OCI-LY7 (cell line): ENCODE data around the gene ARHGAP19. TPM values are rescaled to one million over a fixed set of nuclear protein-coding genes. Genes with fewer than 3 reads are reported as not detected.
A peak's percentile ranks its signal among the peaks of the same experiment; 100 is the strongest.

ENCODE experiments used
- BruUV-seq: library from RNA; stranded (reverse); fragments of 400-500 nt; replicated peaks from 2 replicates; lab custom pipeline; 2021; lab: Mats Ljungman, UMichigan
- CTCF ChIA-PET: fragments of 300-600 bp; sonication (Branson Sonifier 250); formaldehyde crosslinking; loops from one replicate; lab custom pipeline; 2022; ENCODE audit warnings: antibody characterized with exemption; ENCODE audit not compliant: unreplicated experiment; lab: Charles Lee
- POLR2A ChIA-PET: fragments of 300-600 bp; sonication (Branson Sonifier 250); formaldehyde crosslinking; loops from one replicate; lab custom pipeline; 2022; ENCODE audit warnings: antibody characterized with exemption; lab: Charles Lee
- DNase-seq: peaks from one replicate; pipeline ENCODE4 v3.0.0-alpha.2; 2015; ENCODE audit warnings: low spot score
- H2AFZ ChIP-seq: fragments of 200-600 bp; sonication (generic), shearing (Covaris generic); 2 replicates; pipeline ENCODE4 v1.6.1; 2014; ENCODE audit warnings: mild to moderate bottlenecking, antibody characterized with exemption, low read length, moderate library complexity
- H3K27ac ChIP-seq: fragments of 200-600 bp; sonication (generic); 2 replicates; pipeline ENCODE4 v1.5.1; 2014; ENCODE audit warnings: mixed run types, low read depth, mild to moderate bottlenecking, moderate library complexity, low read length, inconsistent platforms; ENCODE audit not compliant: poor library complexity, severe bottlenecking
- H3K36me3 ChIP-seq: fragments of 200-600 bp; sonication (generic); 2 replicates; pipeline ENCODE4 v1.6.1; 2014; ENCODE audit warnings: mild to moderate bottlenecking, antibody characterized with exemption, low read length, moderate library complexity, mixed read lengths; ENCODE audit not compliant: insufficient read depth
- H3K4me1 ChIP-seq: fragments of 200-600 bp; sonication (generic); 2 replicates; pipeline ENCODE4 v1.5.1; 2014; ENCODE audit warnings: mild to moderate bottlenecking, low read length; ENCODE audit not compliant: insufficient read depth, poor library complexity, severe bottlenecking
- H3K4me2 ChIP-seq: fragments of 200-600 bp; sonication (generic); 2 replicates; pipeline ENCODE4 v1.6.1; 2014; ENCODE audit warnings: mild to moderate bottlenecking, low read length
- H3K4me3 ChIP-seq: fragments of 200-600 bp; sonication (generic); 2 replicates; pipeline ENCODE4 v1.5.1; 2014; ENCODE audit warnings: mild to moderate bottlenecking, low read depth, low read length; ENCODE audit not compliant: poor library complexity, severe bottlenecking
- H3K79me2 ChIP-seq: fragments of 200-600 bp; sonication (generic); 2 replicates; pipeline ENCODE4 v1.6.1; 2016; ENCODE audit warnings: low read depth, mild to moderate bottlenecking, low read length, moderate library complexity, mixed read lengths; ENCODE audit not compliant: insufficient read depth
- H3K9me2 ChIP-seq: fragments of 200-600 bp; sonication (generic); 2 replicates; pipeline ENCODE4 v1.6.1; 2016; ENCODE audit warnings: mild to moderate bottlenecking, low read length, mixed read lengths; ENCODE audit not compliant: insufficient read depth
- H3K9me3 ChIP-seq: fragments of 200-600 bp; sonication (generic); 2 replicates; pipeline ENCODE4 v1.6.1; 2014; ENCODE audit warnings: mild to moderate bottlenecking, mixed run types, low read length, mixed read lengths
- H4K20me1 ChIP-seq: fragments of 200-600 bp; sonication (generic); 2 replicates; pipeline ENCODE4 v1.6.1; 2014; ENCODE audit warnings: mild to moderate bottlenecking, antibody characterized with exemption, low read length, moderate library complexity, mixed read lengths; ENCODE audit not compliant: insufficient read depth
- CTCF ChIP-seq: fragments of 200-600 bp; sonication (generic); conservative IDR thresholded peaks from 2 replicates; pipeline ENCODE4 v1.5.1; 2014; ENCODE audit warnings: mild to moderate bottlenecking, antibody characterized with exemption, low read length, moderate library complexity, mixed read lengths
- EZH2phosphoT487 ChIP-seq: fragments of 200-600 bp; sonication (generic); IDR thresholded peaks from 2 replicates; pipeline ENCODE4 v1.6.1; 2018; ENCODE audit warnings: low read depth, borderline replicate concordance, mild to moderate bottlenecking, mixed run types, antibody characterized with exemption, low read length, moderate library complexity, mixed read lengths
- intact Hi-C: fragments of 100-400 bp; cut with micrococcal nuclease; formaldehyde crosslinking; loops from one replicate; pipeline ENCODE4 v1.10.0; 2022; ENCODE audit not compliant: unreplicated experiment
- total RNA-seq, 2 experiments: library from RNA; depleted of rRNA in 1 of 2; stranded (reverse); fragments of >200 nt in 1 of 2; shearing (Covaris generic) in 1 of 2; gene quantifications; 2 replicates each; pipeline ENCODE4 v1.2.3, GENCODE V29; 2014 to 2022

The ARHGAP19 gene
- total RNA-seq, 2 experiments from 2014 or later: 34.1 to 60.5 TPM

DNA sequence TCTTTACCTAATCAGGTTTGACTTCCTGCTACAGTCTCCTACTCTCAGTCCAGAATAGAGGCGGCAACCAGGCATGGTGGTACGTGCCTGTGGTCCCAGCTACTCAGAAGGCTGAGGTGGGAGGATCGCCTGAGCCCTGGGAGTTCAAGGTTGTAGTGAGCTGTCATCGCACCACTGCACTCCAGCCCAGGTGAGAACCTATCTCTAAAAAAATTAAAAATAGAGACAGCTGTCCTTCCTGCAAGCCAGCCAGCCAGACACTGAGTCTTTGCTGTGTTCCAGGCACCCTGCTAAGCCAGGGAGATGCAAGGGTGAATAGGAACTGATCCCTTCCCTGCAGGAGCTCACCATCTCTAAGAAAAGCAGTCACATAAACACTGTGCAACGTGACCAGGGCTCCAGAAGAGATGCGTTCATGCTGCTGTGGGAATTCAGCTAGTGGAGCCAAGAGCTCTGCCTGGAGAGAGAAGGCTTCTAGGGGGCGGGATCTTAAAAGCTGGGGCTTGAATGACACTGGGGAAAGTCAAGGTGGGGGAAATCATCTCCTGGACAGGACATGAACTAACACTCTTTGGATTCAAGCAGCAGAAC is 84.6 kb downstream of the ARHGAP19 start:
- ChIA-PET POLR2A (interaction anchor here (0.9 to 2.3 kb wide), 6 partner anchors 9 to 235 kb away, joined by 3 to 11 read pairs (median 4); no protein-coding TSS in a partner anchor), CTCF (interaction anchor here (0.6 to 2.1 kb wide), 7 partner anchors 10 to 170 kb away, joined by 3 to 10 read pairs (median 6); no protein-coding TSS in a partner anchor)

DNA sequence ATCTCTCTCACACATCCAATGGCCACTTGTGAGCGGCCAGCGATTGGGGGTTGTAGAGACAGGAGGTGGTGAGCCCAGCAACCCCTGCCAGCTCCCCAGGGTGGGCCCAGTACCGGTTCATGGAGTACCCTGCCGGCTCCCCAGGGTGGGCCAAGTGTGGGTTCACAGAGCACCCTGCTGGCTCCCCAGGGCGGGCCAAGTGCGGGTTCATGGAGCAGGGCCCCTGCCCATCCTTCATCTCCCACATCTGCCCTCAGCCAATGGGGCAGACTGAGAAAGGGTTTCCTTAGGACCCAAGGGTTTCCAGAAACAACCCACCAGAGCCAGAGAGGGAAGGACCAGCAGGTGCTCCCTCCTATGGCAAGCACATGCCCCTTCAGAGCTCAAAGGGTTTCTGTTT is 85.3 kb downstream of the ARHGAP19 start:
- Histone ChIP-seq H4K20me1 (no peaks in the 10 kb centered on the region), H3K9me3 (0 out of 2 replicates have a peak, but pooled peaks cover 5% of the 10 kb centered on the region), H2AFZ (peak overlapping the region; percentile 64; the same call in 1 of the 2 replicates), H3K4me3 (no peak overlapping the region), H3K9me2 (no peaks in the 10 kb centered on the region), H3K27ac (no peak overlapping the region), H3K4me1 (peaks cover 19% of the 10 kb centered on the region), H3K4me2 (peak overlapping the region; percentile 68), H3K36me3 (no peaks in the 10 kb centered on the region), H3K79me2 (no peaks in the 10 kb centered on the region)
- TF ChIP-seq CTCF: no peak
- TF ChIP-seq EZH2phosphoT487: no peak
- DNase-seq: no peak
- POLR2A ChIA-PET: interaction anchor here (0.6 to 2.3 kb wide), 6 partner anchors 9 to 235 kb away, joined by 3 to 11 read pairs (median 4); no protein-coding TSS in a partner anchor
- CTCF ChIA-PET: interaction anchor here (1.3 to 2.1 kb wide), 5 partner anchors 10 to 169 kb away, joined by 3 to 9 read pairs (median 6); no protein-coding TSS in a partner anchor
- BruUV-seq: no TSS peak
- intact Hi-C loops: no loop called here

More for the DNA sequence above, 84.6 kb downstream of the ARHGAP19 start:
- DNase-seq: peak; percentile 52
- Histone ChIP-seq H2AFZ (peak overlapping the region; percentile 64; the same call in 1 of the 2 replicates), H3K4me3 (no peak overlapping the region), H3K4me2 (peak overlapping the region; percentile 68), H3K79me2 (no peaks in the 10 kb centered on the region), H3K4me1 (peaks cover 16% of the 10 kb centered on the region), H4K20me1 (no peaks in the 10 kb centered on the region), H3K27ac (no peak overlapping the region), H3K9me2 (no peaks in the 10 kb centered on the region), H3K36me3 (no peaks in the 10 kb centered on the region), H3K9me3 (0 out of 2 replicates have a peak, but pooled peaks cover 5% of the 10 kb centered on the region)
- no peak for TF ChIP-seq EZH2phosphoT487
- no peak for TF ChIP-seq CTCF
- intact Hi-C loops: no loop called here
- BruUV-seq: no TSS peak
